Thyroid gland (tissue), 4 donors: ENCODE measurements around the gene GRIN2A. TPM values are rescaled to one million over a fixed set of nuclear protein-coding genes. Genes with fewer than 3 reads are reported as not detected.

Experiments used
- DNase-seq, 2 donors: peaks; one replicate each; pipeline ENCODE4 v3.0.0-alpha.2; 2019
- H3K27ac ChIP-seq, 3 donors: fragments of 200-600 bp; sonication (generic); 1 replicate in 2 of 3; 2 replicates in 1 of 3; pipeline ENCODE4 v1.5.1; 2016 to 2019; ENCODE audit warnings: mild to moderate bottlenecking in 1 of 3, moderate library complexity in 1 of 3
- H3K27me3 ChIP-seq: fragments of 200-600 bp; sonication (generic); one replicate; pipeline ENCODE4 v1.5.1; 2019
- H3K36me3 ChIP-seq, 2 donors: fragments of 200-600 bp; sonication (generic); one replicate each; pipeline ENCODE4 v1.5.1; 2016 to 2019
- H3K4me1 ChIP-seq, 2 donors: fragments of 200-600 bp; sonication (generic); one replicate each; pipeline ENCODE4 v1.5.1; 2017 to 2019
- H3K4me3 ChIP-seq, 3 donors: fragments of 200-600 bp; sonication (generic); replicated peaks in 1 of 3; 1 replicate in 2 of 3; 2 replicates in 1 of 3; pipeline ENCODE4 v1.5.1; 2016; ENCODE audit warnings: mild to moderate bottlenecking in 1 of 3
- H3K9me3 ChIP-seq: fragments of 200-600 bp; sonication (generic); one replicate; pipeline ENCODE4 v1.5.1; 2017
- CTCF ChIP-seq, 6 experiments: fragments of 200-600 bp in 3 of 6; fragments of 450-650 bp in 3 of 6; sonication (generic) in 3 of 6; IDR thresholded peaks; one replicate each; pipeline ENCODE4 v1.5.1; 2016 to 2019; ENCODE audit warnings: antibody characterized with exemption in 6 of 6, mild to moderate bottlenecking in 2 of 6, inconsistent platforms in 1 of 6, moderate library complexity in 1 of 6
- POLR2A ChIP-seq, 2 donors: fragments of 450-650 bp; IDR thresholded peaks; one replicate each; pipeline ENCODE4 v1.6.1; 2017; ENCODE audit warnings: antibody characterized with exemption in 2 of 2, mild to moderate bottlenecking in 2 of 2, moderate library complexity in 1 of 2
- WGBS, 2 donors: methylation state at CpG; one replicate each; pipeline ENCODE4 v1.1.5; 2017; 5-methylcytosine and 5-hydroxymethylcytosine counted together
- intact Hi-C: fragments of 100-400 bp; cut with DNase I; formaldehyde crosslinking; loops from one replicate; pipeline ENCODE4 v1.15.1; 2023
- total RNA-seq, 4 donors: library from RNA; depleted of rRNA; stranded (reverse); fragments of >200 nt; gene quantifications; one replicate each; pipeline ENCODE4 v1.2.3, GENCODE V29; 2016

GRIN2A gene
- total RNA-seq, 4 donors from 2014 or later: 0.11 to 1.3 (median 0.53) TPM

- WGBS, 2 donors: 60 to 62% methylated on average over 2 of the region's 2 CpGs
- Histone ChIP-seq H3K27me3 (no peaks in the 10 kb centered on the region), H3K4me3 (no peak overlapping the region), H3K27ac (no peak overlapping the region), H3K4me1 (peaks cover 0 to 7% of the 10 kb centered on the region in 2 donors), H3K9me3 (no peaks in the 10 kb centered on the region), H3K36me3 (no peaks in the 10 kb centered on the region)
- intact Hi-C loops: no loop called here
- no peak for DNase-seq
- TF ChIP-seq CTCF (IDR thresholded peaks at IDR 0.05): no peak
- no peak for TF ChIP-seq POLR2A (IDR thresholded peaks at IDR 0.05)
These were observed 355.6 kb downstream of the GRIN2A start for GRCh38 chr16:9826656-9827055.

- no peak overlapping the region for H3K4me3 ChIP-seq
- no peaks in the 10 kb centered on the region for H3K36me3 ChIP-seq
- DNase-seq: no peak
- no peak for TF ChIP-seq CTCF (IDR thresholded peaks at IDR 0.05)
- no peak for TF ChIP-seq POLR2A (IDR thresholded peaks at IDR 0.05)
- peaks cover 0 to 7% of the 10 kb centered on the region in 2 donors for H3K4me1 ChIP-seq
- intact Hi-C loops: no loop called here
- H3K27me3 ChIP-seq: no peaks in the 10 kb centered on the region
- H3K9me3 ChIP-seq: no peaks in the 10 kb centered on the region
- no peak overlapping the region for H3K27ac ChIP-seq
- 79 to 87% methylated on average over 12 of the region's 12 CpGs for WGBS, 2 donors
These were observed 357.8 kb downstream of the GRIN2A start for GRCh38 chr16:9824200-9825068.

- H3K27me3 ChIP-seq: no peaks in the 10 kb centered on the region
- intact Hi-C loops: no loop called here
- no peak overlapping the region for H3K4me3 ChIP-seq
- TF ChIP-seq CTCF (IDR thresholded peaks at IDR 0.05): no peak
- TF ChIP-seq POLR2A (IDR thresholded peaks at IDR 0.05): no peak
- no peak overlapping the region for H3K27ac ChIP-seq
- no peaks in the 10 kb centered on the region for H3K9me3 ChIP-seq
- peaks cover 0 to 7% of the 10 kb centered on the region in 2 donors for H3K4me1 ChIP-seq
- 75 to 79% methylated on average over 3 of the region's 3 CpGs for WGBS, 2 donors
- H3K36me3 ChIP-seq: no peaks in the 10 kb centered on the region
- no peak for DNase-seq
These were observed 358.7 kb downstream of the GRIN2A start for GRCh38 chr16:9823510-9823909.

GRCh38 chr16:9821970-9822369 lies 360.3 kb downstream of the GRIN2A start:
- Histone ChIP-seq H3K27ac (no peak overlapping the region), H3K36me3 (no peaks in the 10 kb centered on the region), H3K4me3 (no peak overlapping the region), H3K4me1 (peaks cover 0 to 4% of the 10 kb centered on the region in 2 donors), H3K9me3 (no peaks in the 10 kb centered on the region), H3K27me3 (no peaks in the 10 kb centered on the region)
- DNase-seq: no peak
- TF ChIP-seq POLR2A (IDR thresholded peaks at IDR 0.05) (no peak), CTCF (IDR thresholded peaks at IDR 0.05) (no peak)
- intact Hi-C loops: no loop called here
- 48 to 62% methylated on average over 7 of the region's 7 CpGs for WGBS, 2 donors

GRCh38 chr16:9821331-9821730 lies 360.9 kb downstream of the GRIN2A start:
- TF ChIP-seq CTCF (IDR thresholded peaks at IDR 0.05) (no peak), POLR2A (IDR thresholded peaks at IDR 0.05) (no peak)
- 69 to 78% methylated on average over 3 of the region's 3 CpGs for WGBS, 2 donors
- no peaks in the 10 kb centered on the region for H3K4me1 ChIP-seq
- DNase-seq: no peak
- H3K9me3 ChIP-seq: no peaks in the 10 kb centered on the region
- H3K27me3 ChIP-seq: no peaks in the 10 kb centered on the region
- H3K27ac ChIP-seq: no peak overlapping the region
- intact Hi-C loops: no loop called here
- H3K4me3 ChIP-seq: no peak overlapping the region
- H3K36me3 ChIP-seq: no peaks in the 10 kb centered on the region
